ENCODE measurements around the gene PPP4R3C. TPM values are rescaled to one million over a fixed set of nuclear protein-coding genes. Genes with fewer than 3 reads are reported as not detected.

PPP4R3C gene
- total RNA-seq (2022; extraction: Qiagen RNA extraction), result not detected in 5 replicates

DNA sequence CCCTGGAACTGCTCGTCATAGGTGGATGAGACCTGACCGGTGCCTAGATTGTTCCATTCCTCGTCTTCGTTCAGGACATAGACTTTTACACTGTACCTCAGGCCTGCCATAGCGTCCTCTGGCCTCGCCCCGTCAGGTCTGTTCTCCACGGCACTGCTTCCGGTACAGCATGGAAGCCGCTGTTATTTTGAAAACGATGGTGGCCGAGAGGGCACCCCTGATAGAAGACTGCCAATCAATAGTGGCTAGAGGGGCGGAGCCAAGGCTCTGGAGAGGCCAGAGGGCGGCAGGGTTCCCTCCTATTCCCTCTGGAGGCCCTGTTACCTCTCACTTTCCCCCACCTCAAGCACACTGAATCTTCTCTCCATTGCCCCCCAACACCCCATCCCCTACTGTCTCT is at the start of gene PPP4R3C:
Gene PPP4R3C (minus strand): TSS at position 155 of the 400 bp plus-strand sequence. CDS start 45 bp downstream, at position 110.

Other genes starting within 250 kb of the PPP4R3C start
- gene DCAF8L2, start 127.0 kb upstream of the PPP4R3C start, total RNA-seq (2022; extraction: Qiagen RNA extraction), result not detected in 5 replicates